Mammary epithelial cell (primary cell): ENCODE data around the gene KCNJ16.

ENCODE experiments used
- CTCF ChIP-seq, 2 donors: IDR thresholded peaks in 1 of 2; conservative IDR thresholded peaks in 1 of 2; 2 replicates each; pipeline ENCODE4 v1.5.1; 2011 to 2012; ENCODE audit warnings: inconsistent platforms in 2 of 2, low read length in 2 of 2, mild to moderate bottlenecking in 2 of 2, control low read depth in 1 of 2, low read depth in 1 of 2; ENCODE audit not compliant: insufficient read depth in 1 of 2; ENCODE audit errors: extremely low read depth in 1 of 2
- EZH2 ChIP-seq: IDR thresholded peaks from 2 replicates; pipeline ENCODE4 v1.6.1; 2012; ENCODE audit warnings: low read length, inconsistent platforms, borderline replicate concordance

GRCh38 chr17:70144260-70144846 is 69.3 kb downstream of the KCNJ16 start:
- TF ChIP-seq CTCF (conservative IDR thresholded peaks at IDR 0.05 in 1 of 2, IDR thresholded peaks at IDR 0.05 in 1 of 2; ENCODE audit: extremely low read depth in 1 of 2, insufficient read depth in 1 of 2, low read depth in 1 of 2, low read length in 2 of 2): peak; percentile 55 to 66
- no peak for TF ChIP-seq EZH2
